ENCODE data around the gene GJC1.

GJC1 gene

GRCh38 chr17:44807093-44807816 lies 22.8 kb downstream of the GJC1 start:
- DNase-seq (ENCODE audit: extremely low spot score, insufficient read length, low read depth): no peak
- FAIRE-seq: no peak

- no peak for FAIRE-seq
- no peak for DNase-seq (ENCODE audit: extremely low spot score, insufficient read length, low read depth)
Measured at GRCh38 chr17:44804302-44805089, 25.6 kb downstream of the GJC1 start.

GRCh38 chr17:44801880-44802279 lies 28.2 kb downstream of the GJC1 start:
- DNase-seq (ENCODE audit: extremely low spot score, insufficient read length, low read depth): no peak
- FAIRE-seq: no peak

- FAIRE-seq (no peak), DNase-seq (ENCODE audit: extremely low spot score, insufficient read length, low read depth) (no peak)
Measured at GRCh38 chr17:44798356-44798755, 31.7 kb downstream of the GJC1 start.

- DNase-seq (ENCODE audit: extremely low spot score, insufficient read length, low read depth) (no peak), FAIRE-seq (no peak)
Measured at GRCh38 chr17:44797802-44798201, 32.3 kb downstream of the GJC1 start.

- FAIRE-seq (no peak), DNase-seq (ENCODE audit: extremely low spot score, insufficient read length, low read depth) (no peak)
Measured at GRCh38 chr17:44796731-44797130, 33.4 kb downstream of the GJC1 start.

GRCh38 chr17:44795928-44796327 lies 34.2 kb downstream of the GJC1 start:
- DNase-seq (ENCODE audit: extremely low spot score, insufficient read length, low read depth) (no peak), FAIRE-seq (no peak)

GRCh38 chr17:44795421-44795820 lies 34.7 kb downstream of the GJC1 start:
- FAIRE-seq: no peak
- no peak for DNase-seq (ENCODE audit: extremely low spot score, insufficient read length, low read depth)

- no peak for DNase-seq (ENCODE audit: extremely low spot score, insufficient read length, low read depth)
- FAIRE-seq: no peak
Measured at GRCh38 chr17:44794851-44795413, 35.2 kb downstream of the GJC1 start.

- FAIRE-seq (no peak), DNase-seq (ENCODE audit: extremely low spot score, insufficient read length, low read depth) (no peak)
Measured at GRCh38 chr17:44793885-44794842, 35.9 kb downstream of the GJC1 start.

GRCh38 chr17:44792276-44792675 lies 37.8 kb downstream of the GJC1 start:
- FAIRE-seq (no peak), DNase-seq (ENCODE audit: extremely low spot score, insufficient read length, low read depth) (no peak)

GRCh38 chr17:44788139-44788538 lies 41.9 kb downstream of the GJC1 start:
- DNase-seq (ENCODE audit: extremely low spot score, insufficient read length, low read depth) (no peak), FAIRE-seq (no peak)

- no peak for FAIRE-seq
- DNase-seq (ENCODE audit: extremely low spot score, insufficient read length, low read depth): no peak
Measured at GRCh38 chr17:44787271-44787940, 42.7 kb downstream of the GJC1 start.

GRCh38 chr17:44786551-44787081 lies 43.5 kb downstream of the GJC1 start:
- DNase-seq (ENCODE audit: extremely low spot score, insufficient read length, low read depth) (no peak), FAIRE-seq (no peak)

GRCh38 chr17:44785921-44786320 lies 44.2 kb downstream of the GJC1 start:
- no peak for DNase-seq (ENCODE audit: extremely low spot score, insufficient read length, low read depth)
- FAIRE-seq: no peak

- DNase-seq (ENCODE audit: extremely low spot score, insufficient read length, low read depth) (no peak), FAIRE-seq (no peak)
Measured at GRCh38 chr17:44782326-44782850, 47.7 kb downstream of the GJC1 start.

GRCh38 chr17:44781551-44782325 lies 48.3 kb downstream of the GJC1 start:
- no peak for FAIRE-seq

GRCh38 chr17:44780845-44781480 lies 49.1 kb downstream of the GJC1 start:
- FAIRE-seq: no peak

More at GRCh38 chr17:44781551-44782325, 48.3 kb downstream of the GJC1 start:
- no peak for DNase-seq (ENCODE audit: extremely low spot score, insufficient read length, low read depth)

More at GRCh38 chr17:44780845-44781480, 49.1 kb downstream of the GJC1 start:
- no peak for DNase-seq (ENCODE audit: extremely low spot score, insufficient read length, low read depth)

Measured in GM18507 (cell line).